ENCODE results near the gene ZNF814. TPM values are rescaled to one million over a fixed set of nuclear protein-coding genes. Genes with fewer than 3 reads are reported as not detected.
A peak's percentile ranks its signal among the peaks of the same experiment; 100 is the strongest.
"Not testable (repeated sequence)": the region's sequence is repeated elsewhere in the genome, so short reads cannot be mapped to it uniquely, and the experiment has no call there.

ZNF814 gene
- total and polyA plus RNA-seq, 4 donors = 1.1 to 15.1 (median 8.6) TPM

DNA sequence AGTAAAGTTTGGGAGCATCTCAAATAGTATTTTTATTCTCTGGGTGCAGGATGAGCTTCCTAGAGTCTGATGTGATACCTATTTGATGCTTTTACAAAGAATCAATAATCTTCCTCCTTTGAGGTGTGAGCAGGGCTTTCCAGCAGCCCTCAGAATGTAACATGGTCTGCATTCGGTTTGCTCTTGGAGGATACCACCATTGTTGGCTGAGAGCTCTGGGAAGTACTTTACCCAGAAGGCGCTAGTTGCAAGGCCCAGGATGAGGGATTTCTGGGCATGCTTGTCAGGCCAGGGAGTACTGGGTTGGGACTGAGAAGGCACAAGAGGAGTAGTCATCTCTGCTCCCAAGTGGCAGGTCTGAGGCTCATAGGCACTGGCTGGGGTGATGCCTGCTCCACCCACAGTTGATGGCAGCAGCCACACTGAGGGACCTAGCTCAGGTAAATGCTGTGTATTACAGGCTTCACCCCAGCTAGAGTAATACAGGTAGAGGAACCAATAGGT is 39.6 kb downstream of the ZNF814 start:
- H3K36me3 ChIP-seq (ENCODE audit: control insufficient read depth in 1 of 2, insufficient read depth in 2 of 2, low read length in 1 of 2); H3K9me3 ChIP-seq (ENCODE audit: control insufficient read depth, low read length); H3K27me3 ChIP-seq (ENCODE audit: control insufficient read depth in 1 of 2, insufficient read depth in 2 of 2, low read length in 1 of 2); H3K27ac ChIP-seq (ENCODE audit: low read depth in 1 of 2, low read length in 2 of 2); intact Hi-C loops (cut with DNase I); H3K4me3 ChIP-seq (ENCODE audit: low read length in 2 of 2); H3K4me1 ChIP-seq (ENCODE audit: control insufficient read depth in 1 of 2, insufficient read depth in 2 of 2, low read length in 2 of 2); DNase-seq: not testable (repeated sequence)
- 77 to 86% methylated on average over 2 of the region's 2 CpGs for WGBS, 2 donors
- peak; percentile 35 for ATAC-seq (ENCODE audit: low FRiP score)

DNA sequence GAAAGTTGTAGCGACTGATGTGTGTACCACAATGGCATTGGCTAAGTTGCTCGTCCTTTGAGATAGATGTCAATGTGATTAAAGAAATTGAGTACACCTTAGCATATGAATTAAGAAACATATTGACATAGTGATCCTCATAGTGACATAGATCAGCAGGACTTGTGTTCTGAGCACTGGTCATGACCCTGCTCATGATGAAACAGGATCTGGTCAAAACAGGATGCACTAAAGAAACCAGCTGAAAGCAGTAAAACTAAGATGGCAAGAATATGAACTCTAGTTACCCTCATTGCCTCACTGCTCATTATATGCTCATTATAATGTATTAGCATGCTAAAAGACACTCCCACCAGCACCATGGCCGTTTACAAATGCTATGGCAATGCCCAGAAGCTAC is 41.7 kb downstream of the ZNF814 start:
- H3K27ac ChIP-seq (ENCODE audit: low read depth in 1 of 2, low read length in 2 of 2); ATAC-seq (ENCODE audit: low FRiP score); H3K27me3 ChIP-seq (ENCODE audit: control insufficient read depth in 1 of 2, insufficient read depth in 2 of 2, low read length in 1 of 2); DNase-seq; intact Hi-C loops (cut with DNase I); H3K4me1 ChIP-seq (ENCODE audit: control insufficient read depth in 1 of 2, insufficient read depth in 2 of 2, low read length in 2 of 2); H3K9me3 ChIP-seq (ENCODE audit: control insufficient read depth, low read length); H3K36me3 ChIP-seq (ENCODE audit: control insufficient read depth in 1 of 2, insufficient read depth in 2 of 2, low read length in 1 of 2); H3K4me3 ChIP-seq (ENCODE audit: low read length in 2 of 2): not testable (repeated sequence)
- 86 to 90% methylated on average over 3 of the region's 3 CpGs for WGBS, 2 donors

DNA sequence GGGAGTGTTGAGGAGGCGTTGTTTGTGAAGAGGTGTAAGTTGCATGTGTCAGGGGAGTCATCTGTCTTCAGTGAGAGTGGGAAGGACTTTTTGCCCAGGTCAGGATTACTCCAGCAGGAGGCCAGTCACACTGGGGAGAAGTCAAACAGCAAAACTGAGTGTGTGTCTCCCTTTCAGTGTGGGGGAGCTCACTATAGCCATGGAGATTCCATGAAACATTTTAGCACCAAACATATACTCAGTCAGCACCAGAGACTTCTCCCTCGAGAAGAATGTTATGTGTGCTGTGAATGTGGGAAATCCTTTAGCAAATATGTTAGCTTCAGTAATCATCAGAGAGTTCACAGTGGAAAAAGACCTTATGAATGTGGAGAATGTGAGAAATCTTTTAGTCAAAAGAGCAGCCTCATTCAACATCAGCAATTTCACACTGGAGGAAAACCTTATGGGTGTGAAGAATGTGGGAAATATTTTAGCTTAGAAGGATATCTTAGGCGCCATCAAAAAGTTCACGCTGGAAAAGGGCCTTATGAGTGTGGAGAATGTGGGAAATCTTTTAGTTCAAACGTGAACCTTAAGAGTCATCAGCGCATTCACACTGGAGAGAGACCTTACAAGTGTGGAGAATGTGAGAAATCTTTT is 47.6 kb downstream of the ZNF814 start:
- ATAC-seq (ENCODE audit: low FRiP score) = no peak
- DNase-seq = no peak
- 22 to 41% methylated on average over 6 of the region's 6 CpGs for WGBS, 2 donors
- Histone ChIP-seq H3K27me3 (ENCODE audit: control insufficient read depth in 1 of 2, insufficient read depth in 2 of 2, low read length in 1 of 2) (no peaks in the 10 kb centered on the region), H3K27ac (ENCODE audit: low read depth in 1 of 2, low read length in 2 of 2) (no peak overlapping the region), H3K9me3 (ENCODE audit: control insufficient read depth, low read length) (peaks cover 5% of the 10 kb centered on the region), H3K4me3 (ENCODE audit: low read length in 2 of 2) (no peak overlapping the region), H3K4me1 (ENCODE audit: control insufficient read depth in 1 of 2, insufficient read depth in 2 of 2, low read length in 2 of 2) (no peaks in the 10 kb centered on the region), H3K36me3 (ENCODE audit: control insufficient read depth in 1 of 2, insufficient read depth in 2 of 2, low read length in 1 of 2) (peaks cover 0 to 6% of the 10 kb centered on the region in 2 donors)
- intact Hi-C loops (cut with DNase I) = no loop called here

DNA sequence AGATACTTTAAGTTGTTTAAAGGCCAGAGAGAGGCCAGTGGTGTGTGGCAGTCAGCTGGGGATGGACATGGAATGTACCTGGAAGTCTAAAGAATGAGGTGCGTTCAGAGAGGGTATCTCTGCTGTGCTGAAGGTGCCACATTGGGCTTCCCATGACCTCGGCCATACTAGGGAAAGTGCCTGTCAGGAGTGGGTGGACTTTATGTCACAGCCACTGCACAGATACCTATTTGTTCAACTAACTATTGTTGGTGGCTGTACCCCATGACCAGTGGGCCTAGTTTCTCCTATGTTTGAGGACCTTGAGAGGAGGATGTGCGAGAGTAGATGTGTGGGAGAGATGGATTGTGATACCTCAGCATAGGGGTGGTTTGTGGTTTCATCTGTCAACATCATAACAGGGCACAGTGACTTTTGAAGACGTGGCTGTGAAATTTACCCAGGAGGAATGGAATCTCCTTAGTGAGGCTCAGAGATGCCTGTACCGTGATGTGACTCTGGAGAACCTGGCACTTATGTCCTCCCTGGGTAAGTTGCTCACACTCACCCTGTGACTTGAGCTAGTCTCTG is 50.1 kb downstream of the ZNF814 start:
- DNase-seq; H3K9me3 ChIP-seq (ENCODE audit: control insufficient read depth, low read length); H3K27me3 ChIP-seq (ENCODE audit: control insufficient read depth in 1 of 2, insufficient read depth in 2 of 2, low read length in 1 of 2); intact Hi-C loops (cut with DNase I); ATAC-seq (ENCODE audit: low FRiP score); H3K27ac ChIP-seq (ENCODE audit: low read depth in 1 of 2, low read length in 2 of 2); H3K36me3 ChIP-seq (ENCODE audit: control insufficient read depth in 1 of 2, insufficient read depth in 2 of 2, low read length in 1 of 2); H3K4me3 ChIP-seq (ENCODE audit: low read length in 2 of 2); H3K4me1 ChIP-seq (ENCODE audit: control insufficient read depth in 1 of 2, insufficient read depth in 2 of 2, low read length in 2 of 2): not testable (repeated sequence)
- WGBS, 2 donors = 90 to 92% methylated on average over 3 to 5 of the region's 5 CpGs

DNA sequence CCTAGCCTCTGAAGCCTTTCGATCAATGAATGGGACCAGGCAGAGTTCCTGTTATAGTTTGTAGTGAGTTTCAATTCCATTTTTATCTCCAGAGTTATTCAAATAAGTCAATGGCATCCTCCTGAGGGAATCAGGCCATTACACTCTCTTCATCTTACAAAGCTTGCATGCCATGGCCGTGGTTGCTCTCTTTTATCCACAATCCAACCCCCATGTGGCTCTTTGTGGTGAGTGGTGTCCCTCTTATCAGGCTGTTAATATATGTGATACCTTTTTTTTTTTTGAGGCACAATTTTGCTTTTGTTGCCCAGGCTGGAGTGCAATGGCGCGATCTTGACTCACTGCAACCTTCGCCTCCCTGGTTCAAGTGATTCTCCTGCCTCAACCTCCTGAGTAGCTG is 51.8 kb downstream of the ZNF814 start:
- H3K27me3 ChIP-seq (ENCODE audit: control insufficient read depth in 1 of 2, insufficient read depth in 2 of 2, low read length in 1 of 2); intact Hi-C loops (cut with DNase I); H3K36me3 ChIP-seq (ENCODE audit: control insufficient read depth in 1 of 2, insufficient read depth in 2 of 2, low read length in 1 of 2); H3K4me3 ChIP-seq (ENCODE audit: low read length in 2 of 2); H3K9me3 ChIP-seq (ENCODE audit: control insufficient read depth, low read length); H3K4me1 ChIP-seq (ENCODE audit: control insufficient read depth in 1 of 2, insufficient read depth in 2 of 2, low read length in 2 of 2); DNase-seq; H3K27ac ChIP-seq (ENCODE audit: low read depth in 1 of 2, low read length in 2 of 2); ATAC-seq (ENCODE audit: low FRiP score): not testable (repeated sequence)
- 93 to 94% methylated on average over 5 of the region's 5 CpGs for WGBS, 2 donors

- H3K27me3 ChIP-seq (ENCODE audit: control insufficient read depth in 1 of 2, insufficient read depth in 2 of 2, low read length in 1 of 2) = no peaks in the 10 kb centered on the region
- H3K4me1 ChIP-seq (ENCODE audit: control insufficient read depth in 1 of 2, insufficient read depth in 2 of 2, low read length in 2 of 2) = no peaks in the 10 kb centered on the region
- DNase-seq (peak; percentile 78 to 80), ATAC-seq (ENCODE audit: low FRiP score) (peak; percentile 88)
- peaks cover 1% of the 10 kb centered on the region for H3K9me3 ChIP-seq (ENCODE audit: control insufficient read depth, low read length)
- WGBS, 2 donors = 9 to 11% methylated on average over 22 of the region's 22 CpGs
- intact Hi-C loops (cut with DNase I) = no loop called here
- peak within 1 kb of the TSS in 1 of 2 donors; percentile 17 for H3K4me3 ChIP-seq (ENCODE audit: low read length in 2 of 2)
- peak within 1 kb of the TSS in 1 of 2 donors; percentile 32 for H3K27ac ChIP-seq (ENCODE audit: low read depth in 1 of 2, low read length in 2 of 2)
- H3K36me3 ChIP-seq (ENCODE audit: control insufficient read depth in 1 of 2, insufficient read depth in 2 of 2, low read length in 1 of 2) = no peaks in the 10 kb centered on the region
Observed at GRCh38 chr19:57830071-57830602, 58.7 kb downstream of the ZNF814 start, which contains the start of gene ZNF587B. Gene ZNF587B (plus strand): TSS chr19:57830299. CDS start chr19:57830529, 230 bp downstream.

DNA sequence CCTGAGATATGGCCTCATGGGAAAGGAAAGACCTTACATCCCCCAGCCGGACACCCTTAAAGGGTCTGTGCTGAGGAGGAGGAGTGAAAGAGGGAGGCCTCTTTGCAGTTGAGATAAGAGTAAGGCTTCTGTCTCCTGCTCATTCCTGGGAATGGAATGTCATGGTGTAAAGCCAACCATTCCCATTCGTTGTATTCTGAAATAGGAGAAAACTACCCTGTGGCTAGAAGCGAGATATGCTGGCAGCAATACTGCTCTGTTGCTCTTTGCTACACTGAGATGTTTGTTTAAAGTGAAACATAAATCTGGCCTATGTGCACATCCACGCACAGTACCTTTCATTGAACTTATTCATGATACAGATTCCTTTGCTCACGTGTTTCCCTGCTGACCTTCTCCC is 59.5 kb downstream of the ZNF814 start:
- intact Hi-C loops (cut with DNase I) = no loop called here
- 33 to 38% methylated on average over 5 of the region's 5 CpGs for WGBS, 2 donors
- no peaks in the 10 kb centered on the region for H3K27me3 ChIP-seq (ENCODE audit: control insufficient read depth in 1 of 2, insufficient read depth in 2 of 2, low read length in 1 of 2)
- H3K4me1 ChIP-seq (ENCODE audit: control insufficient read depth in 1 of 2, insufficient read depth in 2 of 2, low read length in 2 of 2) = no peaks in the 10 kb centered on the region
- H3K27ac ChIP-seq (ENCODE audit: low read depth in 1 of 2, low read length in 2 of 2) = no peak overlapping the region
- H3K4me3 ChIP-seq (ENCODE audit: low read length in 2 of 2) = no peak overlapping the region
- ATAC-seq (ENCODE audit: low FRiP score) (no peak), DNase-seq (no peak)
- H3K9me3 ChIP-seq (ENCODE audit: control insufficient read depth, low read length) = peaks cover 1% of the 10 kb centered on the region
- no peaks in the 10 kb centered on the region for H3K36me3 ChIP-seq (ENCODE audit: control insufficient read depth in 1 of 2, insufficient read depth in 2 of 2, low read length in 1 of 2)

DNA sequence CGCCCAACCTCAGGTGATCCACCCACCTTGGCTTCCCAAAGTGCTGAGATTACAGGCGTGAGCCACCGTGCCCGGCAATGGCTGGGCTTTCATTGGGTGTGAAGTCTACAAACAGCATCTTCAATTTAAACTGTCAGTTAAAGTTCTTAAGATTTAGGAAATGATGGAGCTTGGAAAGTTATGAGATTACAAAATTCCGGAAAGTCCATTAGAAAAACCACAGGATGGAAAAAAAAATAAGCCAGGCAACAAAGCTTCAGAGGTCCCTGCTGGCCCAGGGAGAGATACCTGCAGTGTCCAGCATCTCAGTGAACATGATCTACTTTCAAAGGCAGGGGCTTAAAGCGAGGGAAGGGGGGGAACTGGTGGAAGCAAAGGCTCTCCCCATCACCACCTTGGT is 63.3 kb downstream of the ZNF814 start:
- Histone ChIP-seq H3K27me3 (ENCODE audit: control insufficient read depth in 1 of 2, insufficient read depth in 2 of 2, low read length in 1 of 2) (no peaks in the 10 kb centered on the region), H3K4me3 (ENCODE audit: low read length in 2 of 2) (no peak overlapping the region), H3K9me3 (ENCODE audit: control insufficient read depth, low read length) (peaks cover 1% of the 10 kb centered on the region), H3K27ac (ENCODE audit: low read depth in 1 of 2, low read length in 2 of 2) (no peak overlapping the region), H3K4me1 (ENCODE audit: control insufficient read depth in 1 of 2, insufficient read depth in 2 of 2, low read length in 2 of 2) (no peaks in the 10 kb centered on the region), H3K36me3 (ENCODE audit: control insufficient read depth in 1 of 2, insufficient read depth in 2 of 2, low read length in 1 of 2) (no peaks in the 10 kb centered on the region)
- WGBS, 2 donors = 91 to 94% methylated on average over 6 of the region's 6 CpGs
- no peak for ATAC-seq (ENCODE audit: low FRiP score)
- DNase-seq = no peak
- intact Hi-C loops (cut with DNase I) = no loop called here

DNA sequence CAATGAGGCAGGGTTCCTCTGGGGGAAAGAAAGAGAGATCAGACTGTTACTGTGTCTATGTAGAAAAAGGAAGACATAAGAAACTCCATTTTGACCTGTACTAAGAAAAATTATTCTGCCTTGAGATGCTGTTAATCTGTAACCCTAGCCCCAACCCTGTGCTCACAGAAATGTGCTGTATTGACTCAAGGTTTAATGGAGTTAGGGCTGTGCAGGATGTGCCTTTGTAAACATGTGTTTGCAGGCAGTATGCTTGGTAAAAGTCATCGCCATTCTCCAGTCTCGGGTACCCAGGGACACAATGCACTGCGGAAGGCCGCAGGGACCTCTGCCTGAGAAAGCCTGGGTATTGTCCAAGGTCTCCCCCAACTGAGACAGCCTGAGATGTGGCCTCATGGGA is 65.2 kb downstream of the ZNF814 start:
- H3K9me3 ChIP-seq (ENCODE audit: control insufficient read depth, low read length); intact Hi-C loops (cut with DNase I); H3K36me3 ChIP-seq (ENCODE audit: control insufficient read depth in 1 of 2, insufficient read depth in 2 of 2, low read length in 1 of 2); ATAC-seq (ENCODE audit: low FRiP score); DNase-seq; H3K27me3 ChIP-seq (ENCODE audit: control insufficient read depth in 1 of 2, insufficient read depth in 2 of 2, low read length in 1 of 2); H3K4me3 ChIP-seq (ENCODE audit: low read length in 2 of 2); H3K4me1 ChIP-seq (ENCODE audit: control insufficient read depth in 1 of 2, insufficient read depth in 2 of 2, low read length in 2 of 2); H3K27ac ChIP-seq (ENCODE audit: low read depth in 1 of 2, low read length in 2 of 2): not testable (repeated sequence)
- 83 to 85% methylated on average over 4 of the region's 4 CpGs for WGBS, 2 donors
